Heart left ventricle (tissue), 13 donors: Measurements from ENCODE around the gene TSHZ1.

ENCODE experiments used
- POLR2A ChIP-seq, 2 donors: fragments of 450-650 bp; IDR thresholded peaks; one replicate each; pipeline ENCODE4 v1.6.1; 2017; ENCODE audit warnings: antibody characterized with exemption in 2 of 2, mild to moderate bottlenecking in 2 of 2, moderate library complexity in 2 of 2
- TF ChIP-seq, protein P1 (sequence below), 12 donors: fragments of 200-600 bp; sonication (generic) in 4 of 12; IDR thresholded peaks; one replicate each; pipeline versions ENCODE4 v1.5.0 to v1.8.0; 2018 to 2022; ENCODE audit warnings: antibody characterized with exemption in 12 of 12, mild to moderate bottlenecking in 5 of 12
- donor health status: ischemic (EF 13 %, LVEDD 7.1; RV severe dilation, severe dysfunction).
- donor health status: DM: no; HTN: yes; CAD: no.
- donor health status: DM: no; HTN: no; CAD: no.
- donor health status: ischemic (EF 25% LVEDD 6.9; RV normal size, moderate dysfunction).
- donor health status: ischemic (EF 25% LVEDD 5.7; RV mildly dilated, moderate dysfunction).
- donor health status: ischemic (EF 35%, LVEDD 5.7; RV mildly dilated, moderate dysfunction).
- donor health status: nonischemic (EF 11% LVEDD 7.7; RV severe dilation, severe dysfunction).
- donor health status: DM: yes; HTN: yes; CAD: no.
- donor health status: PGD.
- donor health status: ischemic (EF 29% LVEDD 5.4; RV normal size, mild dysfunction).
- donor health status: nonischemic (EF 23%, LVEDD 6.1; RV moderate dilation, normal function).

DNA sequence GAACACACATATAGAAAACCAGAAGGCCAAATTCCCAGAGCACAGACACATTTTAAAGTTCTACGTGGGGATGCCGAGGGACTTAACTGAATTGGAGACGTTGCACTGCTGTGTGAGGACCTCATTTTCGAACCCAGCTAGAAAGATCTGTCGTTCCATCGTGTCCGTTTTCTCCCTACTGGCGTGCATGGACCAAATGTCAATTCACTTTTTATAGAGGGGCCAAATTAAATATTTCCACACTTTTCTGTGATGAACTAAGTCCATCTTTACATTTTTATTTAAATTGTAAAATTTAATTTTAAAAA, 692 bp upstream of the TSHZ1 start:
- TF ChIP-seq, protein P1, sequence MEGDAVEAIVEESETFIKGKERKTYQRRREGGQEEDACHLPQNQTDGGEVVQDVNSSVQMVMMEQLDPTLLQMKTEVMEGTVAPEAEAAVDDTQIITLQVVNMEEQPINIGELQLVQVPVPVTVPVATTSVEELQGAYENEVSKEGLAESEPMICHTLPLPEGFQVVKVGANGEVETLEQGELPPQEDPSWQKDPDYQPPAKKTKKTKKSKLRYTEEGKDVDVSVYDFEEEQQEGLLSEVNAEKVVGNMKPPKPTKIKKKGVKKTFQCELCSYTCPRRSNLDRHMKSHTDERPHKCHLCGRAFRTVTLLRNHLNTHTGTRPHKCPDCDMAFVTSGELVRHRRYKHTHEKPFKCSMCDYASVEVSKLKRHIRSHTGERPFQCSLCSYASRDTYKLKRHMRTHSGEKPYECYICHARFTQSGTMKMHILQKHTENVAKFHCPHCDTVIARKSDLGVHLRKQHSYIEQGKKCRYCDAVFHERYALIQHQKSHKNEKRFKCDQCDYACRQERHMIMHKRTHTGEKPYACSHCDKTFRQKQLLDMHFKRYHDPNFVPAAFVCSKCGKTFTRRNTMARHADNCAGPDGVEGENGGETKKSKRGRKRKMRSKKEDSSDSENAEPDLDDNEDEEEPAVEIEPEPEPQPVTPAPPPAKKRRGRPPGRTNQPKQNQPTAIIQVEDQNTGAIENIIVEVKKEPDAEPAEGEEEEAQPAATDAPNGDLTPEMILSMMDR (IDR thresholded peaks at IDR 0.05) = no peak
- TF ChIP-seq POLR2A (IDR thresholded peaks at IDR 0.05) = no peak
